MM.1S (cell line): ENCODE data around the gene PICALM.

Experiments
- DNase-seq: peaks from one replicate; pipeline ENCODE4 v3.0.0-alpha.2; 2015
- H2AFZ ChIP-seq: fragments of 300-600 bp; sonication (generic); 2 replicates; pipeline ENCODE4 v1.6.0; 2016; ENCODE audit warnings: antibody characterized with exemption, low read length
- H3F3A ChIP-seq: fragments of 300-600 bp; sonication (generic); 2 replicates; pipeline ENCODE4 v1.6.1; 2016; ENCODE audit warnings: mild to moderate bottlenecking, antibody characterized with exemption, low read length, moderate library complexity, mixed read lengths; ENCODE audit not compliant: insufficient read depth
- H3K27ac ChIP-seq: fragments of 300-600 bp; sonication (generic); 2 replicates; pipeline ENCODE4 v1.5.1; 2016; ENCODE audit warnings: mild to moderate bottlenecking, low read length
- H3K27me3 ChIP-seq: fragments of 300-600 bp; sonication (generic); replicated peaks from 2 replicates; pipeline ENCODE4 v1.6.0; 2016; ENCODE audit warnings: low read length; ENCODE audit not compliant: insufficient read depth
- H3K36me3 ChIP-seq: fragments of 300-600 bp; sonication (generic); replicated peaks from 2 replicates; pipeline ENCODE4 v1.6.1; 2016; ENCODE audit warnings: mild to moderate bottlenecking, low read length, mixed read lengths; ENCODE audit not compliant: insufficient read depth
- H3K4me1 ChIP-seq: fragments of 300-600 bp; sonication (generic); 2 replicates; pipeline ENCODE4 v1.6.1; 2016; ENCODE audit warnings: low read length, mixed read lengths
- H3K4me2 ChIP-seq: fragments of 300-600 bp; sonication (generic); 2 replicates; pipeline ENCODE4 v1.6.0; 2016; ENCODE audit warnings: low read depth, low read length
- H3K4me3 ChIP-seq: fragments of 300-600 bp; sonication (generic); 2 replicates; pipeline ENCODE4 v1.5.1; 2016; ENCODE audit warnings: low read length, mixed read lengths
- H3K79me2 ChIP-seq: fragments of 300-600 bp; sonication (generic); 2 replicates; pipeline ENCODE4 v1.6.1; 2016; ENCODE audit warnings: mixed run types, low read length, mixed read lengths
- H3K9ac ChIP-seq: fragments of 300-600 bp; sonication (generic); 2 replicates; pipeline ENCODE4 v1.6.1; 2016; ENCODE audit warnings: low read length, mixed read lengths
- H3K9me2 ChIP-seq: fragments of 300-600 bp; sonication (generic); replicated peaks from 2 replicates; pipeline ENCODE4 v1.6.1; 2016; ENCODE audit warnings: mild to moderate bottlenecking, low read length, mixed read lengths; ENCODE audit not compliant: insufficient read depth
- H3K9me3 ChIP-seq: fragments of 300-600 bp; sonication (generic); replicated peaks from 2 replicates; pipeline ENCODE4 v1.6.1; 2016; ENCODE audit warnings: mild to moderate bottlenecking, low read length, mixed read lengths; ENCODE audit not compliant: insufficient read depth
- H4K20me1 ChIP-seq: fragments of 300-600 bp; sonication (generic); 2 replicates; pipeline ENCODE4 v1.6.1; 2016; ENCODE audit warnings: mild to moderate bottlenecking, low read length, moderate library complexity, mixed read lengths; ENCODE audit not compliant: insufficient read depth
- CTCF ChIP-seq: fragments of 300-600 bp; sonication (generic); IDR thresholded peaks from 2 replicates; pipeline ENCODE4 v1.5.1; 2016; ENCODE audit warnings: antibody characterized with exemption, low read length, mixed read lengths
- EZH2 ChIP-seq: fragments of 300-600 bp; sonication (generic); optimal IDR thresholded peaks from 2 replicates; pipeline ENCODE3; 2017; ENCODE audit warnings: low read depth, mild to moderate bottlenecking, antibody characterized with exemption, low read length, mixed read lengths
- EZH2phosphoT487 ChIP-seq: fragments of 300-600 bp; sonication (generic); IDR thresholded peaks from 2 replicates; pipeline ENCODE4 v1.6.1; 2018; ENCODE audit warnings: antibody characterized with exemption, low read length

The PICALM gene

GRCh38 chr11:85967457-85967856, 101.4 kb downstream of the PICALM start:
- Histone ChIP-seq H3K4me2 (no peak overlapping the region), H3K9me2 (no peaks in the 10 kb centered on the region), H2AFZ (no peak overlapping the region), H3K4me3 (no peak overlapping the region), H3K9ac (no peak overlapping the region), H4K20me1 (no peaks in the 10 kb centered on the region), H3F3A (no peaks in the 10 kb centered on the region), H3K27ac (no peak overlapping the region), H3K9me3 (no peaks in the 10 kb centered on the region), H3K4me1 (no peaks in the 10 kb centered on the region), H3K36me3 (peaks cover 3% of the 10 kb centered on the region; the same call in 1 of the 2 replicates), H3K79me2 (peaks cover 14% of the 10 kb centered on the region), H3K27me3 (no peaks in the 10 kb centered on the region)
- no peak for DNase-seq
- TF ChIP-seq EZH2phosphoT487 (no peak), EZH2 (no peak), CTCF (no peak)

GRCh38 chr11:85965202-85965601, 103.7 kb downstream of the PICALM start:
- H4K20me1 ChIP-seq = no peaks in the 10 kb centered on the region
- no peaks in the 10 kb centered on the region for H3F3A ChIP-seq
- no peak for DNase-seq
- H3K9me3 ChIP-seq = no peaks in the 10 kb centered on the region
- no peak overlapping the region for H3K27ac ChIP-seq
- 0 out of 2 replicates have a peak, but pooled peaks cover 3% of the 10 kb centered on the region for H3K36me3 ChIP-seq
- H3K4me3 ChIP-seq = no peak overlapping the region
- no peaks in the 10 kb centered on the region for H3K4me1 ChIP-seq
- no peak overlapping the region for H3K9ac ChIP-seq
- no peak overlapping the region for H2AFZ ChIP-seq
- no peak overlapping the region for H3K4me2 ChIP-seq
- H3K9me2 ChIP-seq = no peaks in the 10 kb centered on the region
- peaks cover 16% of the 10 kb centered on the region for H3K79me2 ChIP-seq
- TF ChIP-seq CTCF = no peak
- TF ChIP-seq EZH2phosphoT487 = no peak
- no peak for TF ChIP-seq EZH2
- no peaks in the 10 kb centered on the region for H3K27me3 ChIP-seq

GRCh38 chr11:85961930-85962363, 106.9 kb downstream of the PICALM start:
- no peaks in the 10 kb centered on the region for H4K20me1 ChIP-seq
- no peaks in the 10 kb centered on the region for H3K27me3 ChIP-seq
- H3K79me2 ChIP-seq = peaks cover 9% of the 10 kb centered on the region; the same call in 1 of the 2 replicates
- no peak overlapping the region for H3K9ac ChIP-seq
- no peak overlapping the region for H3K4me2 ChIP-seq
- no peak for DNase-seq
- no peak for TF ChIP-seq EZH2phosphoT487
- 0 out of 2 replicates have a peak, but pooled peaks cover 6% of the 10 kb centered on the region for H3K36me3 ChIP-seq
- no peaks in the 10 kb centered on the region for H3K4me1 ChIP-seq
- H3K9me3 ChIP-seq = no peaks in the 10 kb centered on the region
- no peaks in the 10 kb centered on the region for H3K9me2 ChIP-seq
- no peak overlapping the region for H3K27ac ChIP-seq
- H3K4me3 ChIP-seq = no peak overlapping the region
- no peak overlapping the region for H2AFZ ChIP-seq
- H3F3A ChIP-seq = no peaks in the 10 kb centered on the region

- Histone ChIP-seq H3K9me3 (no peaks in the 10 kb centered on the region), H3K9ac (no peak overlapping the region), H3K4me2 (no peak overlapping the region), H3K27me3 (no peaks in the 10 kb centered on the region), H3K4me3 (no peak overlapping the region), H3K9me2 (no peaks in the 10 kb centered on the region), H4K20me1 (no peaks in the 10 kb centered on the region), H3K27ac (no peak overlapping the region), H3K36me3 (0 out of 2 replicates have a peak, but pooled peaks cover 6% of the 10 kb centered on the region), H2AFZ (no peak overlapping the region), H3K79me2 (peaks cover 9% of the 10 kb centered on the region; the same call in 1 of the 2 replicates), H3K4me1 (no peaks in the 10 kb centered on the region), H3F3A (no peaks in the 10 kb centered on the region)
- DNase-seq = no peak
- TF ChIP-seq EZH2 = no peak
- no peak for TF ChIP-seq EZH2phosphoT487
- TF ChIP-seq CTCF = no peak
Observed at GRCh38 chr11:85961130-85961529, 107.8 kb downstream of the PICALM start.
